ENCODE results near the gene IL17RA. TPM values are rescaled to one million over a fixed set of nuclear protein-coding genes. Genes with fewer than 3 reads are reported as not detected.

IL17RA gene
- total RNA-seq, 1 experiment from 2014 or later: 12.1 TPM

DNA sequence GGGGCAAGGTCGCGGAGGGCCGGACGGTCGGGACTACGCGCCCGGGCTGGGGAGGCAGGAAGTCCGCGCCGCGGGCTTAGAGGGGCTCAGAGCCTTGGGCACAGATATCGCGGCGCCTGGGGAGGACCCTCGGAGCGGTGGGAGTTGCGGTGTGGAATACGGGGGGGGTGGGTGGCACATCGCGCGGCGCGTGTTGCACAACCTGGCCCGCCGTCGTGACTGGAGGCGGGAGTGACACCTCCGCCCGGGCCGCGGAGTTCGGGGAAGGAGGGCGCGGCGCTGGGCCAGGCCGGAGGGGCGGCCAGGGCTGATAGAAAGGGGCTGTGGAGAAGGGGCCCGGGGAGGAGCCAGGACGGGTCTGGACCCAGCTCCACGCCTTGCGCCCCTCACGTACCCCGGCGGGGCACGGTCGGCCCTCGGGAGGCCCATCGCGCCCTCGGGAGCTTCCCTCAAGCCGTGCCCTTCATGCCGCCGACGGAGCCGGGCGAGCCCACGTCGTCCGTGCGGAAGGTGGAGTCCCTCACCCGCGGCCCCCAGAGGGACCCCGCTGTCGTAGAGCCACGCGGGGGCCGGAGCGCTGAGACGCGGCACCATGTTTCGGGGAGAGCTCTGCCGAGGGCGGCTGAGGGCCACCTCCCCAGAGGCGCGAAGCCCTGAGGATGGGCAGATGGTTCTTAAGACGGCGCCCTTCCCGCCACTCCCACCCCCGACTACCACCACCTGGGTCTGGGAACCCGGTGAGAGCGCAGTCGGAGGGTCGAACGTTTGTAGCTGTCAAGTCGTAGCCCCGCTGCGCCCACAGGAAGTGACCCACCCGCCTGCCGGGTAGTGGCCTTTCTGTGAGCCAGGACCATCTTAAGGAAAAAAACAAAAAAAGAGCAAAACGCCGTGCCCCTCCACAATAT, 729 bp downstream of the IL17RA start:
- peak; percentile 29 for DNase-seq (ENCODE audit: low spot score)
- ChIA-PET POLR2A (ENCODE audit: low non-redundant PET) (no interaction called here), CTCF (interaction anchor here (1.2 kb wide), 1 partner anchor 416 kb away, joined by 4 read pairs; no protein-coding TSS in a partner anchor)
- Histone ChIP-seq H3K9me3 (ENCODE audit: low read depth, low read length, poor library complexity, severe bottlenecking) (no peaks in the 10 kb centered on the region), H3K4me1 (ENCODE audit: insufficient read depth, low read length, poor library complexity, severe bottlenecking) (peaks cover 11% of the 10 kb centered on the region), H3K36me3 (ENCODE audit: insufficient read depth, low read length, poor library complexity, severe bottlenecking) (no peaks in the 10 kb centered on the region), H3K4me3 (ENCODE audit: low read depth, low read length, poor library complexity, severe bottlenecking) (peak overlapping the region; percentile 96), H3K27me3 (replicated peaks; ENCODE audit: insufficient read depth, low read depth, low read length, poor library complexity) (no peaks in the 10 kb centered on the region), H3K27ac (ENCODE audit: low read depth, low read length, poor library complexity, severe bottlenecking) (peak overlapping the region; percentile 81)
- intact Hi-C loops (cut with micrococcal nuclease; ENCODE audit: unreplicated experiment): no loop called here
- BruUV-seq (replicated peaks): no TSS peak
- TF ChIP-seq, protein P1, sequence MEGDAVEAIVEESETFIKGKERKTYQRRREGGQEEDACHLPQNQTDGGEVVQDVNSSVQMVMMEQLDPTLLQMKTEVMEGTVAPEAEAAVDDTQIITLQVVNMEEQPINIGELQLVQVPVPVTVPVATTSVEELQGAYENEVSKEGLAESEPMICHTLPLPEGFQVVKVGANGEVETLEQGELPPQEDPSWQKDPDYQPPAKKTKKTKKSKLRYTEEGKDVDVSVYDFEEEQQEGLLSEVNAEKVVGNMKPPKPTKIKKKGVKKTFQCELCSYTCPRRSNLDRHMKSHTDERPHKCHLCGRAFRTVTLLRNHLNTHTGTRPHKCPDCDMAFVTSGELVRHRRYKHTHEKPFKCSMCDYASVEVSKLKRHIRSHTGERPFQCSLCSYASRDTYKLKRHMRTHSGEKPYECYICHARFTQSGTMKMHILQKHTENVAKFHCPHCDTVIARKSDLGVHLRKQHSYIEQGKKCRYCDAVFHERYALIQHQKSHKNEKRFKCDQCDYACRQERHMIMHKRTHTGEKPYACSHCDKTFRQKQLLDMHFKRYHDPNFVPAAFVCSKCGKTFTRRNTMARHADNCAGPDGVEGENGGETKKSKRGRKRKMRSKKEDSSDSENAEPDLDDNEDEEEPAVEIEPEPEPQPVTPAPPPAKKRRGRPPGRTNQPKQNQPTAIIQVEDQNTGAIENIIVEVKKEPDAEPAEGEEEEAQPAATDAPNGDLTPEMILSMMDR (conservative IDR thresholded peaks at IDR 0.05; ENCODE audit: low read depth, low read length): no peak
- TF ChIP-seq EZH2 (IDR thresholded peaks at IDR 0.05; ENCODE audit: borderline replicate concordance, low read depth, low read length, poor library complexity, severe bottlenecking): no peak

DNA sequence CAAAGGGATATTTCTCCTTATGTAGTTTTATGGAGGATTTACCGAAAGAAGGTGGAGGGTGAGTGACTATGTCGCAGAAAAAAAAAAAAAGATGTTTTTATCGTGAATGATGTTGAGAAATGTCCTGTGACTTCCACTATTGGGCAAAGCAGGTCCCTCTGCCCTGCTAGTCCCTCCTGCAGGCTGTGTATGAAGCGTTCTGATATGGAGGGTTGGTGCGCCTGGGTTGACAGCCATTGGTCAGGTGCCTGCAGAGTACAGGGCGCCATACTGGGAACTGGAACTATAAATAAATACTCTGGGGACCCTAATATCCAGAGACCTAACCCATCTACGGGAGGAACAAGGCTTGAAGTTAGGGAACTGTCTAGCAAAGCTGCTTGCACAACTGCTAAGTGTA, 1.5 kb downstream of the IL17RA start:
- CTCF ChIA-PET: interaction anchor here (1.2 kb wide), 1 partner anchor 416 kb away, joined by 4 read pairs; no protein-coding TSS in a partner anchor

DNA sequence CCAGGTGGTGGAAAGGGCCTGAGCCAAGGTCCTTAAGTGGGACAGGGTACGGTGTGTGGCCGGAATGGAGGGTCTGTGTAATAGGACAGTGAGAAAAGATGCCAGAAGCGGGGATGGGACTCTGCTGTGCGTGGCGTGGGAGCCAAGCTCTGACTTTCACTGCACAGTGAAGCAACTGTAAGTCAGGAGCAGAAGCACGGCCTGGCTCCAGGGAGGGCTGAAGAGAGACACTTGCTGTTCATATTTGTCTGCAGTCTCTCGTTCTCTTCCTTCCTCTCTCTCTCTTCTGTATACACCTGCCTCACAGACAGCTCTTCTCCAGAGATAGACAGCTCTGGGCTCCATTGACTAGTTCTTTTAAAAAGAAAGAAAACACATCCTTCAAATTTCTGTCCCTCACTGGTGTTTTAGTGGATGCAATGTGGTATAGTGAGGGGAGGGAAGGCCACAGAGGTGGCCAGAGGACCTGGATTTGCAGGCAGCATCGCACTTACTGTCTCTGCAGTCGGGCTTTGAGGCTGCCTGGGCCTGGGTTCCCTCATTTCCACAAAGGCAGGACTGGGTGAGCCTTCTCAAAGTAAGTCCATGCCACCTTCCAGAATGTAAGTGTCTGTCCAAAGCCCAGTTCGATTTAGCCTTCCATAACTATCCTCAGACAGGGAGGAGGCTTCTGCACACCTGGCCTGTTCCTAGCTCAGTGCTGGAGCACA, 2.1 kb downstream of the IL17RA start:
- intact Hi-C loops (cut with micrococcal nuclease; ENCODE audit: unreplicated experiment): no loop called here
- DNase-seq (ENCODE audit: low spot score): no peak
- Histone ChIP-seq H3K36me3 (ENCODE audit: insufficient read depth, low read length, poor library complexity, severe bottlenecking) (no peaks in the 10 kb centered on the region), H3K9me3 (ENCODE audit: low read depth, low read length, poor library complexity, severe bottlenecking) (no peaks in the 10 kb centered on the region), H3K4me1 (ENCODE audit: insufficient read depth, low read length, poor library complexity, severe bottlenecking) (peaks cover 11% of the 10 kb centered on the region), H3K27ac (ENCODE audit: low read depth, low read length, poor library complexity, severe bottlenecking) (no peak overlapping the region), H3K4me3 (ENCODE audit: low read depth, low read length, poor library complexity, severe bottlenecking) (no peak overlapping the region), H3K27me3 (replicated peaks; ENCODE audit: insufficient read depth, low read depth, low read length, poor library complexity) (no peaks in the 10 kb centered on the region)
- ChIA-PET POLR2A (ENCODE audit: low non-redundant PET) (no interaction called here), CTCF (no interaction called here)
- no peak for TF ChIP-seq EZH2 (IDR thresholded peaks at IDR 0.05; ENCODE audit: borderline replicate concordance, low read depth, low read length, poor library complexity, severe bottlenecking)
- TF ChIP-seq, protein P1 (conservative IDR thresholded peaks at IDR 0.05; ENCODE audit: low read depth, low read length): no peak
- BruUV-seq (replicated peaks): no TSS peak

More for the DNA sequence above, 1.5 kb downstream of the IL17RA start:
- no peaks in the 10 kb centered on the region for H3K27me3 ChIP-seq (replicated peaks; ENCODE audit: insufficient read depth, low read depth, low read length, poor library complexity)
- no peaks in the 10 kb centered on the region for H3K9me3 ChIP-seq (ENCODE audit: low read depth, low read length, poor library complexity, severe bottlenecking)
- H3K4me1 ChIP-seq (ENCODE audit: insufficient read depth, low read length, poor library complexity, severe bottlenecking): peaks cover 11% of the 10 kb centered on the region
- peak overlapping the region; percentile 96 for H3K4me3 ChIP-seq (ENCODE audit: low read depth, low read length, poor library complexity, severe bottlenecking)
- DNase-seq (ENCODE audit: low spot score): no peak
- no peaks in the 10 kb centered on the region for H3K36me3 ChIP-seq (ENCODE audit: insufficient read depth, low read length, poor library complexity, severe bottlenecking)
- POLR2A ChIA-PET (ENCODE audit: low non-redundant PET): no interaction called here
- H3K27ac ChIP-seq (ENCODE audit: low read depth, low read length, poor library complexity, severe bottlenecking): no peak overlapping the region
- no TSS peak for BruUV-seq (replicated peaks)
- TF ChIP-seq, protein P1 (conservative IDR thresholded peaks at IDR 0.05; ENCODE audit: low read depth, low read length): no peak
- no peak for TF ChIP-seq EZH2 (IDR thresholded peaks at IDR 0.05; ENCODE audit: borderline replicate concordance, low read depth, low read length, poor library complexity, severe bottlenecking)
- intact Hi-C loops (cut with micrococcal nuclease; ENCODE audit: unreplicated experiment): no loop called here
